ENCODE measurements around the gene TOR3A.

GRCh38 chr1:179091691-179092165 lies 9.9 kb downstream of the TOR3A start:
- no peak for TF ChIP-seq CTCF (IDR thresholded peaks at IDR 0.05)
- TF ChIP-seq POLR2AphosphoS5 (IDR thresholded peaks at IDR 0.05; ENCODE audit: low read depth, low read length): no peak
- TF ChIP-seq SIN3A (IDR thresholded peaks at IDR 0.05; ENCODE audit: borderline replicate concordance, insufficient read depth, low read depth, low read length): no peak
- TF ChIP-seq, protein P1, sequence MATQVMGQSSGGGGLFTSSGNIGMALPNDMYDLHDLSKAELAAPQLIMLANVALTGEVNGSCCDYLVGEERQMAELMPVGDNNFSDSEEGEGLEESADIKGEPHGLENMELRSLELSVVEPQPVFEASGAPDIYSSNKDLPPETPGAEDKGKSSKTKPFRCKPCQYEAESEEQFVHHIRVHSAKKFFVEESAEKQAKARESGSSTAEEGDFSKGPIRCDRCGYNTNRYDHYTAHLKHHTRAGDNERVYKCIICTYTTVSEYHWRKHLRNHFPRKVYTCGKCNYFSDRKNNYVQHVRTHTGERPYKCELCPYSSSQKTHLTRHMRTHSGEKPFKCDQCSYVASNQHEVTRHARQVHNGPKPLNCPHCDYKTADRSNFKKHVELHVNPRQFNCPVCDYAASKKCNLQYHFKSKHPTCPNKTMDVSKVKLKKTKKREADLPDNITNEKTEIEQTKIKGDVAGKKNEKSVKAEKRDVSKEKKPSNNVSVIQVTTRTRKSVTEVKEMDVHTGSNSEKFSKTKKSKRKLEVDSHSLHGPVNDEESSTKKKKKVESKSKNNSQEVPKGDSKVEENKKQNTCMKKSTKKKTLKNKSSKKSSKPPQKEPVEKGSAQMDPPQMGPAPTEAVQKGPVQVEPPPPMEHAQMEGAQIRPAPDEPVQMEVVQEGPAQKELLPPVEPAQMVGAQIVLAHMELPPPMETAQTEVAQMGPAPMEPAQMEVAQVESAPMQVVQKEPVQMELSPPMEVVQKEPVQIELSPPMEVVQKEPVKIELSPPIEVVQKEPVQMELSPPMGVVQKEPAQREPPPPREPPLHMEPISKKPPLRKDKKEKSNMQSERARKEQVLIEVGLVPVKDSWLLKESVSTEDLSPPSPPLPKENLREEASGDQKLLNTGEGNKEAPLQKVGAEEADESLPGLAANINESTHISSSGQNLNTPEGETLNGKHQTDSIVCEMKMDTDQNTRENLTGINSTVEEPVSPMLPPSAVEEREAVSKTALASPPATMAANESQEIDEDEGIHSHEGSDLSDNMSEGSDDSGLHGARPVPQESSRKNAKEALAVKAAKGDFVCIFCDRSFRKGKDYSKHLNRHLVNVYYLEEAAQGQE (IDR thresholded peaks at IDR 0.05; ENCODE audit: insufficient read depth in 1 of 2, low read depth in 2 of 2, low read length in 1 of 2): no peak
